ENCODE data around the gene SYTL4. TPM values are rescaled to one million over a fixed set of nuclear protein-coding genes. Genes with fewer than 3 reads are reported as not detected.

The SYTL4 gene
- total RNA-seq, 4 donors from 2014 or later: 14.9 to 30.7 (median 27.8) TPM

DNA sequence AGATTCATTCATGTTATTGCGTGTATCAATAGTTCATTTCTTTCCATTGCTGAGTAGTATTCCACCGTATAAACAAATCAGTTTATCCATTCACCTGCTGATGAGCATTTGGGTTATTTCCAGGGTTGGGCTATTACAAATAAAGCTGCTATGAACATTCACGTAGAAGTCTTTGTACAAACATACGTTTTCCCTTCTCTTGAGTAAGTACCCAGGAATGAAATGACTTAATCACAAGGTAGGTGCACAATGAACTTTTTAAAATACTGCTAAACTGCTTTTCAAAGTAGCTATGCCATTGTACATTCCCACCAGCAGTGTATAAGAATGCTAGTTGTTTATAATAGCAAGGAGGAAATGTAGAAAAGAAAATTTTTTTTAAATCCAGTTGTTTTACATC lies 35.9 kb downstream of the SYTL4 start:
- whole genome bisulfite sequencing: 67% methylated on average over 4 of the region's 4 CpGs
- intact Hi-C loops (cut with DNase I): no loop called here
- H3K9me3 ChIP-seq: no peaks in the 10 kb centered on the region

DNA sequence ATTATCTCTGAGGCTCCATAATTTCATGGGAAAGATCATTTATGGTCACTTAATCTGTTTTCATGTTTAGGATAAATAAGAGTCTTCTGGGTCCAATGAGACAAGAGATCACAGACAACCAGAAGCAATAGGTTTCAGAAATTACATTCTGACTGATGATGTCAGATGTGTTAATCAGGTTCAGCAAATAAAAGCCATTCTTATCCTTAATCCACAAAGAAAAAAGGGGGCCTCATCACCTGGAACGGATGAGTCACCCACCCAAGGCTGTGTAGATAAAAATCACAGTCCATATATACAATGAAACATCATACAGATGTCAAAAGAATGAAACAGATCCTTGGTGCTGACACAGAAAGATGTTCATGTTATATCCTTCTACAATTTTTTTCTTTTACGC lies 36.6 kb downstream of the SYTL4 start:
- TF ChIP-seq POLR2A (IDR thresholded peaks at IDR 0.05; ENCODE audit: low read depth): no peak
- TF ChIP-seq POLR2AphosphoS5 (IDR thresholded peaks at IDR 0.05): no peak
- TF ChIP-seq, protein P1, sequence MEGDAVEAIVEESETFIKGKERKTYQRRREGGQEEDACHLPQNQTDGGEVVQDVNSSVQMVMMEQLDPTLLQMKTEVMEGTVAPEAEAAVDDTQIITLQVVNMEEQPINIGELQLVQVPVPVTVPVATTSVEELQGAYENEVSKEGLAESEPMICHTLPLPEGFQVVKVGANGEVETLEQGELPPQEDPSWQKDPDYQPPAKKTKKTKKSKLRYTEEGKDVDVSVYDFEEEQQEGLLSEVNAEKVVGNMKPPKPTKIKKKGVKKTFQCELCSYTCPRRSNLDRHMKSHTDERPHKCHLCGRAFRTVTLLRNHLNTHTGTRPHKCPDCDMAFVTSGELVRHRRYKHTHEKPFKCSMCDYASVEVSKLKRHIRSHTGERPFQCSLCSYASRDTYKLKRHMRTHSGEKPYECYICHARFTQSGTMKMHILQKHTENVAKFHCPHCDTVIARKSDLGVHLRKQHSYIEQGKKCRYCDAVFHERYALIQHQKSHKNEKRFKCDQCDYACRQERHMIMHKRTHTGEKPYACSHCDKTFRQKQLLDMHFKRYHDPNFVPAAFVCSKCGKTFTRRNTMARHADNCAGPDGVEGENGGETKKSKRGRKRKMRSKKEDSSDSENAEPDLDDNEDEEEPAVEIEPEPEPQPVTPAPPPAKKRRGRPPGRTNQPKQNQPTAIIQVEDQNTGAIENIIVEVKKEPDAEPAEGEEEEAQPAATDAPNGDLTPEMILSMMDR (IDR thresholded peaks at IDR 0.05): no peak
- TF ChIP-seq EP300 (IDR thresholded peaks at IDR 0.05): no peak
- H3K4me1 ChIP-seq: no peaks in the 10 kb centered on the region
- no peaks in the 10 kb centered on the region for H3K9me3 ChIP-seq
- no peak overlapping the region for H3K27ac ChIP-seq (replicated peaks in 1 of 4)
- H3K27me3 ChIP-seq: peaks cover 0 to 9% (median 0%) of the 10 kb centered on the region in 4 donors
- no peak overlapping the region for H3K4me3 ChIP-seq
- no peak for DNase-seq (ENCODE audit: extremely low spot score)
- H3K36me3 ChIP-seq: peaks cover 0 to 4% (median 0%) of the 10 kb centered on the region in 4 donors
- WGBS: 60% methylated on average over 2 of the region's 2 CpGs
- intact Hi-C loops (cut with DNase I): no loop called here

More for the DNA sequence above, 35.9 kb downstream of the SYTL4 start:
- no peak overlapping the region for H3K4me3 ChIP-seq
- TF ChIP-seq POLR2A (IDR thresholded peaks at IDR 0.05; ENCODE audit: low read depth) (no peak), EP300 (IDR thresholded peaks at IDR 0.05) (no peak), POLR2AphosphoS5 (IDR thresholded peaks at IDR 0.05) (no peak)
- TF ChIP-seq, protein P1 (IDR thresholded peaks at IDR 0.05): no peak
- H3K27ac ChIP-seq (replicated peaks in 1 of 4): no peak overlapping the region
- H3K27me3 ChIP-seq: peaks cover 0 to 9% (median 0%) of the 10 kb centered on the region in 4 donors
- no peaks in the 10 kb centered on the region for H3K4me1 ChIP-seq
- peaks cover 0 to 6% (median 3%) of the 10 kb centered on the region in 4 donors for H3K36me3 ChIP-seq
- DNase-seq (ENCODE audit: extremely low spot score): no peak

DNA sequence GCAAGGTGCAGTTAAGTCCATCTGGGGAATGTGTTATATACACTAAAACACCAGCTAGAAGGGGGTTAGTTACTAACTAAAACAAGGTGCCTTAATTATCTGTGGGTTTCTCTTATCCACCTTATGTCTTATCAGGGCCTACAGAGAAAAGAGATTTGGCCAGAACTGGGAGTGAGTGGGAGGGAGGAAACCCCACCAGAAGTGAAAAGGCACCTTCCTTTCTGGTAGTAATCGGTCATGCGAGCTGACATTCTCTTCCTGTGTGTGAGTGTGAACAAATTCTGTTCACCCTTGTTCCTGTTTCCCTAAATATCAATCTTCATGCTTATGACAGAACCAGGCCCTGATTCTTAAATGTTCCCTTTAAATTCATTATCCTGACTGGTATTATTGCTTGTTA lies 44.4 kb downstream of the SYTL4 start:
- H3K4me1 ChIP-seq: peaks cover 0 to 9% (median 1%) of the 10 kb centered on the region in 4 donors
- no peak overlapping the region for H3K27ac ChIP-seq (replicated peaks in 1 of 4)
- no peak for DNase-seq (ENCODE audit: extremely low spot score)
- peaks cover 0 to 25% (median 5%) of the 10 kb centered on the region in 4 donors for H3K36me3 ChIP-seq
- no peak overlapping the region for H3K4me3 ChIP-seq
- TF ChIP-seq, protein P1 (IDR thresholded peaks at IDR 0.05): no peak
- no peak for TF ChIP-seq POLR2AphosphoS5 (IDR thresholded peaks at IDR 0.05)
- no peak for TF ChIP-seq POLR2A (IDR thresholded peaks at IDR 0.05; ENCODE audit: low read depth)
- no peak for TF ChIP-seq EP300 (IDR thresholded peaks at IDR 0.05)
- H3K27me3 ChIP-seq: no peaks in the 10 kb centered on the region
- WGBS: 64% methylated on average over 2 of the region's 2 CpGs
- intact Hi-C loops (cut with DNase I): loop anchor here (2.0 to 5.0 kb wide), 2 partner anchors 40 to 81 kb away; no protein-coding TSS in a partner anchor
- H3K9me3 ChIP-seq: no peaks in the 10 kb centered on the region

DNA sequence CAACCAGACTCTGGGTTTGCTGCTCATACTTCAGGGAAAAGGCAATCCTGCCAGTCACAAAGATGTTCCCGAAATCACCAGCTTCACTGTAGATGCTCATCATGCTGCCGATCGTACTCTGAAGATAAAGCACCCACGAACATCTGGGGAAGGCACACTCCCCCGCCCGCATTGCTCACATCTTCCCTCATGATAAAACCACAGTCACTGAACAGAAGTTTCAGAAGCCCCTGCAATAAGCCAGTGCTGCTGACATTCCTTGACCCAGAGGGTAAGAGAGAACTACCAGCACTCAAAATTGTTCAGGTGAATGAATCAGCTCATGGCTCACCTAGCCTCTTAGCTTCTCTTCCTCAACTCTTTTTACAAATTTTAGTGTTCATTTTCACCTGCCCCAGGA lies 44.8 kb downstream of the SYTL4 start:
- H3K27ac ChIP-seq (replicated peaks in 1 of 4): no peak overlapping the region
- DNase-seq (ENCODE audit: extremely low spot score): no peak
- peaks cover 0 to 9% (median 1%) of the 10 kb centered on the region in 4 donors for H3K4me1 ChIP-seq
- no peak overlapping the region for H3K4me3 ChIP-seq
- H3K27me3 ChIP-seq: no peaks in the 10 kb centered on the region
- peaks cover 0 to 25% (median 5%) of the 10 kb centered on the region in 4 donors for H3K36me3 ChIP-seq
- 90% methylated on average over 6 of the region's 6 CpGs for WGBS
- no peaks in the 10 kb centered on the region for H3K9me3 ChIP-seq
- intact Hi-C loops (cut with DNase I): loop anchor here (2.0 to 5.0 kb wide), 2 partner anchors 40 to 82 kb away; no protein-coding TSS in a partner anchor
- TF ChIP-seq POLR2A (IDR thresholded peaks at IDR 0.05; ENCODE audit: low read depth) (no peak), POLR2AphosphoS5 (IDR thresholded peaks at IDR 0.05) (no peak), EP300 (IDR thresholded peaks at IDR 0.05) (no peak)
- TF ChIP-seq, protein P1 (IDR thresholded peaks at IDR 0.05): no peak

DNA sequence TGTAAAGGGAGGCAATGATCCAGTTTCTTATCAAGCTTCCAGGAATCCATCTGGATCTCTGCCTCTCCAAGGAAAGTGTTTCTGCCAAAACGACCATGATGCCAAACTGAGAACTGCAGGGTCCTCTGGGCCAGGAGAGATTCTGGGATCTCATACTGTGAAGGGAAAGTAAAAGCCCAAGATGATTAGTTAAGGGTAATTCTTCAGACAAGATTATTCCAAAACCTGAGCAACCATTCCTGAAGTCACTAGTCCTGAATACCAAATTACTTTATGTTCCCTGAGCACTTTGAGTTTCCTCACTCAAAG lies 46.0 kb downstream of the SYTL4 start:
- H3K4me1 ChIP-seq: peaks cover 0 to 14% (median 1%) of the 10 kb centered on the region in 4 donors
- peaks cover 0 to 30% (median 3%) of the 10 kb centered on the region in 4 donors for H3K36me3 ChIP-seq
- no peak for TF ChIP-seq POLR2AphosphoS5 (IDR thresholded peaks at IDR 0.05)
- TF ChIP-seq POLR2A (IDR thresholded peaks at IDR 0.05; ENCODE audit: low read depth): no peak
- TF ChIP-seq EP300 (IDR thresholded peaks at IDR 0.05): no peak
- no peaks in the 10 kb centered on the region for H3K9me3 ChIP-seq
- WGBS: 18% methylated on average over 1 of the region's 1 CpG
- no peak for DNase-seq (ENCODE audit: extremely low spot score)
- no peak overlapping the region for H3K27ac ChIP-seq (replicated peaks in 1 of 4)
- intact Hi-C loops (cut with DNase I): loop anchor here (2.0 to 5.0 kb wide), 2 partner anchors 41 to 83 kb away; no protein-coding TSS in a partner anchor
- H3K27me3 ChIP-seq: no peaks in the 10 kb centered on the region
- H3K4me3 ChIP-seq: no peak overlapping the region
